NCI-H1092 (cell line): ENCODE results near the gene CBX1.
"Not testable (repeated sequence)": the region's sequence is repeated elsewhere in the genome, so short reads cannot be mapped to it uniquely, and the experiment has no call there.

Experiments used
- DNase-seq: peaks from one replicate; lab custom pipeline; 2025; lab: John Stamatoyannopoulos, UW

CBX1 gene

GRCh38 chr17:48072811-48073210, 28.5 kb downstream of the CBX1 start:
- DNase-seq: not testable (repeated sequence)

GRCh38 chr17:48071654-48072053, 29.6 kb downstream of the CBX1 start:
- no peak for DNase-seq

GRCh38 chr17:48070195-48070594, 31.1 kb downstream of the CBX1 start:
- no peak for DNase-seq

GRCh38 chr17:48068491-48068961, 32.8 kb downstream of the CBX1 start:
- no peak for DNase-seq

- not testable (repeated sequence) for DNase-seq
Measured at GRCh38 chr17:48067808-48068207, 33.5 kb downstream of the CBX1 start.

GRCh38 chr17:48067245-48067644, 34.0 kb downstream of the CBX1 start:
- no peak for DNase-seq

GRCh38 chr17:48066656-48067055, 34.6 kb downstream of the CBX1 start:
- no peak for DNase-seq

- no peak for DNase-seq
Measured at GRCh38 chr17:48066192-48066591, 35.1 kb downstream of the CBX1 start.

- no peak for DNase-seq
Measured at GRCh38 chr17:48064638-48065037, 36.6 kb downstream of the CBX1 start.

GRCh38 chr17:48062273-48062672, 39.0 kb downstream of the CBX1 start:
- DNase-seq: no peak

GRCh38 chr17:48060249-48060648, 41.0 kb downstream of the CBX1 start:
- DNase-seq: no peak

- DNase-seq: no peak
Measured at GRCh38 chr17:48059125-48059668, 42.1 kb downstream of the CBX1 start.

GRCh38 chr17:48058393-48059124, 42.7 kb downstream of the CBX1 start:
- no peak for DNase-seq

GRCh38 chr17:48057626-48058025, 43.7 kb downstream of the CBX1 start:
- no peak for DNase-seq

GRCh38 chr17:48056879-48057278, 44.4 kb downstream of the CBX1 start:
- no peak for DNase-seq

- DNase-seq: no peak
Measured at GRCh38 chr17:48056246-48056745, 45.0 kb downstream of the CBX1 start.

GRCh38 chr17:48055531-48056245, 45.6 kb downstream of the CBX1 start:
- no peak for DNase-seq

GRCh38 chr17:48054238-48055185, 46.8 kb downstream of the CBX1 start:
- peak; percentile 92 for DNase-seq

GRCh38 chr17:48053758-48054237, 47.5 kb downstream of the CBX1 start:
- DNase-seq: no peak

GRCh38 chr17:48052956-48053757, 48.1 kb downstream of the CBX1 start:
- DNase-seq: peak; percentile 74
